HCT116 (cell line): Measurements from ENCODE around the gene LMOD1. TPM values are rescaled to one million over a fixed set of nuclear protein-coding genes. Genes with fewer than 3 reads are reported as not detected.

ENCODE experiments used
- ATAC-seq: fragments of 200-7000 bp; cut with Tn5 transposase; 2 replicates; pipeline ENCODE4 v1.9.1; 2020; ENCODE audit warnings: mild to moderate bottlenecking, moderate library complexity
- BruUV-seq: library from RNA; stranded (reverse); fragments of 400-500 nt; replicated peaks from 2 replicates; lab custom pipeline; 2021; lab: Mats Ljungman, UMichigan
- CTCF ChIA-PET: fragments of 300-600 bp; sonication (Branson Sonifier 250); formaldehyde crosslinking; loops from one replicate; lab custom pipeline; 2021; ENCODE audit warnings: antibody characterized with exemption; lab: Charles Lee
- POLR2A ChIA-PET: fragments of 300-600, 350-600 bp; sonication (Branson Sonifier 250); formaldehyde crosslinking; loops from one replicate; lab custom pipeline; 2021; ENCODE audit warnings: antibody characterized with exemption; lab: Charles Lee
- RAD21 ChIA-PET, 2 experiments: fragments of 300-600 bp; sonication (Branson Sonifier 250); formaldehyde crosslinking; loops; one replicate each; lab custom pipeline; 2023; ENCODE audit warnings: low total read pairs in 2 of 2; ENCODE audit not compliant: uncharacterized antibody in 2 of 2, unreplicated experiment in 2 of 2, low non-redundant PET in 1 of 2; lab: Charles Lee
- DNase-seq: peaks from one replicate; pipeline ENCODE4 v3.0.0-alpha.2; 2010; ENCODE audit warnings: low read depth, low spot score
- H2AFZ ChIP-seq: fragments of 200-600 bp; shearing (Covaris generic), sonication (generic); 2 replicates; pipeline ENCODE4 v1.6.1; 2017; ENCODE audit warnings: low read depth, mixed run types, mixed read lengths, antibody characterized with exemption, low read length; ENCODE audit not compliant: poor library complexity, severe bottlenecking
- H3K27ac ChIP-seq: 2 replicates; pipeline ENCODE4 v1.5.1; 2012; ENCODE audit warnings: low read depth, low read length
- H3K27me3 ChIP-seq: fragments of 200-600 bp; sonication (generic); 2 replicates; pipeline ENCODE4 v1.6.1; 2016; ENCODE audit warnings: mixed run types, low read length, mixed read lengths; ENCODE audit not compliant: insufficient read depth
- H3K36me3 ChIP-seq, 2 experiments: fragments of 200-500 bp in 1 of 2; fragments of 200-600 bp in 1 of 2; sonication (Bioruptor generic) in 1 of 2; sonication (generic) in 1 of 2; 2 replicates each; pipeline versions ENCODE4 v1.5.1 to v1.6.1; 2014 to 2016; ENCODE audit warnings: low read length in 2 of 2, inconsistent platforms in 1 of 2, mixed read lengths in 1 of 2, mixed run types in 1 of 2; ENCODE audit not compliant: insufficient read depth in 2 of 2, control insufficient read depth in 1 of 2
- H3K4me1 ChIP-seq, 2 experiments: fragments of 200-600 bp in 1 of 2; sonication (generic) in 1 of 2; 2 replicates each; pipeline versions ENCODE4 v1.5.1 to v1.6.1; 2012 to 2017; ENCODE audit warnings: low read length in 2 of 2, inconsistent platforms in 1 of 2, mild to moderate bottlenecking in 1 of 2, mixed read lengths in 1 of 2, mixed run types in 1 of 2, moderate library complexity in 1 of 2; ENCODE audit not compliant: insufficient read depth in 2 of 2, control insufficient read depth in 1 of 2
- H3K4me2 ChIP-seq: fragments of 200-600 bp; sonication (generic); 2 replicates; pipeline ENCODE4 v1.6.1; 2017; ENCODE audit warnings: mixed run types, low read length, mixed read lengths
- H3K4me3 ChIP-seq, 2 experiments: fragments of 200-600 bp in 1 of 2; sonication (generic) in 1 of 2; replicated peaks in 1 of 2; 2 replicates each; pipeline ENCODE4 v1.5.1; 2011 to 2016; ENCODE audit warnings: low read length in 2 of 2, control low read depth in 1 of 2, low read depth in 1 of 2, mild to moderate bottlenecking in 1 of 2, mixed read lengths in 1 of 2, mixed run types in 1 of 2
- H3K79me2 ChIP-seq: fragments of 200-600 bp; sonication (generic); 2 replicates; pipeline ENCODE4 v1.6.1; 2017; ENCODE audit warnings: mild to moderate bottlenecking, mixed run types, low read length, moderate library complexity, mixed read lengths; ENCODE audit not compliant: insufficient read depth
- H3K9ac ChIP-seq: fragments of 200-600 bp; sonication (generic); 2 replicates; pipeline ENCODE4 v1.6.1; 2016; ENCODE audit warnings: low read length, mixed read lengths
- H3K9me2 ChIP-seq: fragments of 200-600 bp; sonication (generic), shearing (Covaris generic); 2 replicates; pipeline ENCODE4 v1.6.1; 2017; ENCODE audit warnings: mixed run types, mild to moderate bottlenecking, moderate library complexity; ENCODE audit not compliant: insufficient read depth
- H3K9me3 ChIP-seq, 2 experiments: fragments of 200-500 bp in 1 of 2; fragments of 200-600 bp in 1 of 2; sonication (Bioruptor generic) in 1 of 2; sonication (generic) in 1 of 2; 2 replicates each; pipeline ENCODE4 v1.6.1; 2014 to 2017; ENCODE audit warnings: low read length in 2 of 2, mixed read lengths in 2 of 2, inconsistent platforms in 1 of 2, low read depth in 1 of 2, mild to moderate bottlenecking in 1 of 2, mixed run types in 1 of 2, moderate library complexity in 1 of 2; ENCODE audit not compliant: control insufficient read depth in 1 of 2, insufficient read depth in 1 of 2
- H4K20me1 ChIP-seq: fragments of 200-600 bp; sonication (generic), shearing (Covaris generic); 2 replicates; pipeline ENCODE4 v1.6.1; 2017; ENCODE audit warnings: mixed run types, mild to moderate bottlenecking, moderate library complexity; ENCODE audit not compliant: insufficient read depth
- ATF3 ChIP-seq: IDR thresholded peaks from 2 replicates; pipeline ENCODE4 v1.6.1; 2012
- CTCF ChIP-seq, 3 experiments: fragments of 200-600 bp in 1 of 3; sonication (generic) in 1 of 3; IDR thresholded peaks in 2 of 3; conservative IDR thresholded peaks in 1 of 3; 2 replicates each; pipeline ENCODE4 v1.5.1; 2012 to 2017; ENCODE audit warnings: low read depth in 2 of 3, low read length in 2 of 3, antibody characterized with exemption in 1 of 3, borderline replicate concordance in 1 of 3, control low read depth in 1 of 3, mild to moderate bottlenecking in 1 of 3, mixed read lengths in 1 of 3, mixed run types in 1 of 3, moderate library complexity in 1 of 3; ENCODE audit not compliant: insufficient read depth in 1 of 3
- EZH2phosphoT487 ChIP-seq: fragments of 200-600 bp; IDR thresholded peaks from 2 replicates; pipeline ENCODE4 v1.6.1; 2018; ENCODE audit warnings: antibody characterized with exemption, borderline replicate concordance
- RAD21 ChIP-seq: IDR thresholded peaks from 2 replicates; pipeline ENCODE4 v1.6.1; 2012; ENCODE audit warnings: low read depth, mild to moderate bottlenecking
- REST ChIP-seq: IDR thresholded peaks from 2 replicates; pipeline ENCODE4 v1.6.1; 2012; ENCODE audit warnings: low read depth
- intact Hi-C: fragments of 100-400 bp; cut with micrococcal nuclease; formaldehyde crosslinking; loops from 2 replicates; pipeline ENCODE4 v1.10.0; 2022
- total RNA-seq: library from RNA; stranded (reverse); gene quantifications from one replicate; pipeline ENCODE4 v1.2.1, GENCODE V29; 2021; ENCODE audit not compliant: unreplicated experiment

LMOD1 gene
- total RNA-seq, 1 experiment from 2014 or later = 0.12 TPM

- DNase-seq (no peak), ATAC-seq (peak; percentile 61)
- Histone ChIP-seq H3K9me3 (no peaks in the 10 kb centered on the region), H2AFZ (no peak overlapping the region), H3K27me3 (no peaks in the 10 kb centered on the region), H3K4me2 (no peak overlapping the region), H3K9me2 (no peaks in the 10 kb centered on the region), H3K36me3 (peaks cover 21 to 47% of the 10 kb centered on the region in 2 experiments; a peak in 3 of 4 replicates), H3K4me1 (peaks cover 0 to 9% of the 10 kb centered on the region in 2 experiments; a peak in 1 of 4 replicates), H3K4me3 (no peak overlapping the region), H3K9ac (no peak overlapping the region), H3K27ac (no peak overlapping the region), H4K20me1 (no peaks in the 10 kb centered on the region; the same call in 1 of the 2 replicates), H3K79me2 (no peaks in the 10 kb centered on the region)
- RAD21 ChIA-PET = no interaction called here
- POLR2A ChIA-PET = no interaction called here
- CTCF ChIA-PET = interaction anchor here (0.6 kb wide), 1 partner anchor 9 kb away, joined by 3 read pairs; no protein-coding TSS in a partner anchor
- TF ChIP-seq EZH2phosphoT487 (no peak), REST (no peak), CTCF (IDR thresholded peaks at IDR 0.05 in 2 of 3, conservative IDR thresholded peaks at IDR 0.05 in 1 of 3; ENCODE audit: borderline replicate concordance in 1 of 3, insufficient read depth in 1 of 3, low read depth in 2 of 3, low read length in 2 of 3) (peak; percentile 39 to 64 (median 55); a peak in 5 of 6 replicates), RAD21 (peak; percentile 44), ATF3 (no peak)
- no TSS peak for BruUV-seq
- intact Hi-C loops = loop anchor here (5.0 kb wide), 1 partner anchor 344 kb away; no protein-coding TSS in a partner anchor
Observed at GRCh38 chr1:201876148-201876818, 70.1 kb downstream of the LMOD1 start.
